Transverse colon (tissue), 4 donors: ENCODE measurements around the gene CILP. TPM values are rescaled to one million over a fixed set of nuclear protein-coding genes. Genes with fewer than 3 reads are reported as not detected.
"Not testable (repeated sequence)": the region's sequence is repeated elsewhere in the genome, so short reads cannot be mapped to it uniquely, and the experiment has no call there.

ENCODE experiments used
- DNase-seq: peaks from one replicate; pipeline ENCODE4 v3.0.0-alpha.2; 2019
- H3K27ac ChIP-seq, 4 donors: fragments of 200-600 bp; sonication (generic); 2 replicates each; pipeline ENCODE4 v1.5.1; 2016 to 2018; ENCODE audit warnings: inconsistent platforms in 4 of 4
- H3K27me3 ChIP-seq: fragments of 200-600 bp; sonication (generic); 2 replicates; pipeline ENCODE4 v1.5.1; 2017; ENCODE audit warnings: inconsistent platforms
- H3K36me3 ChIP-seq, 4 donors: fragments of 200-600 bp; sonication (generic); 2 replicates each; pipeline ENCODE4 v1.5.1; 2017 to 2019; ENCODE audit warnings: inconsistent platforms in 4 of 4
- H3K4me1 ChIP-seq, 4 donors: fragments of 200-600 bp; sonication (generic); 2 replicates each; pipeline ENCODE4 v1.5.1; 2017 to 2020; ENCODE audit warnings: inconsistent platforms in 4 of 4
- H3K4me3 ChIP-seq, 4 donors: fragments of 200-600 bp; sonication (generic); 1 replicate in 1 of 4; 2 replicates in 3 of 4; pipeline versions ENCODE4 v1.5.1 to v1.6.1; 2017 to 2019; ENCODE audit warnings: inconsistent platforms in 4 of 4
- H3K9me3 ChIP-seq, 2 donors: fragments of 200-600 bp; sonication (generic); 2 replicates each; pipeline ENCODE4 v1.5.1; 2017 to 2019; ENCODE audit warnings: inconsistent platforms in 2 of 2
- CTCF ChIP-seq, 5 experiments: fragments of 200-600 bp in 3 of 5; fragments of 450-650 bp in 2 of 5; sonication (generic) in 3 of 5; IDR thresholded peaks; 1 replicate in 2 of 5; 2 replicates in 3 of 5; pipeline ENCODE4 v1.5.1; 2016 to 2017; ENCODE audit warnings: antibody characterized with exemption in 5 of 5, inconsistent platforms in 3 of 5, mild to moderate bottlenecking in 2 of 5, moderate library complexity in 1 of 5
- EP300 ChIP-seq: sonication (generic); formaldehyde crosslinking; IDR thresholded peaks from one replicate; pipeline ENCODE4 v1.6.1; 2017; ENCODE audit warnings: antibody characterized with exemption, low read depth
- POLR2A ChIP-seq: fragments of 450-650 bp; IDR thresholded peaks from one replicate; pipeline ENCODE4 v1.6.1; 2016; ENCODE audit warnings: antibody characterized with exemption, mild to moderate bottlenecking, moderate library complexity
- POLR2AphosphoS5 ChIP-seq, 3 donors: sonication (generic); formaldehyde crosslinking; IDR thresholded peaks; one replicate each; pipeline ENCODE4 v1.6.1; 2016; ENCODE audit warnings: antibody characterized with exemption in 3 of 3
- WGBS, 2 donors: methylation state at CpG; one replicate each; pipeline ENCODE4 v1.1.5; 2018; ENCODE audit warnings: low coverage in 1 of 2; 5-methylcytosine and 5-hydroxymethylcytosine counted together
- in situ Hi-C, 4 donors: fragments of 200-750 bp; cut with MboI; loops; one replicate each; pipeline versions ENCODE4 v1.15.0 to v1.15.1; 2017; ENCODE audit warnings: low sequenced_read_pairs in 3 of 4, low pct_ligation_motif_present in 1 of 4, low pct_unique_long_range_greater_than_20kb in 1 of 4
- intact Hi-C: fragments of 100-400 bp; cut with DNase I; formaldehyde crosslinking; loops from one replicate; pipeline ENCODE4 v1.15.1; 2023; ENCODE audit warnings: low total_unique reads
- total RNA-seq, 4 donors: library from RNA; depleted of rRNA; stranded (reverse); fragments of >200 nt; gene quantifications; one replicate each; pipeline ENCODE4 v1.1.0, GENCODE V29; 2016

The CILP gene
- total RNA-seq, 4 donors from 2014 or later = 8.1 to 89.6 (median 18.5) TPM

GRCh38 chr15:65189102-65189740 is 22.1 kb downstream of the CILP start:
- no peak for DNase-seq
- TF ChIP-seq POLR2AphosphoS5 (IDR thresholded peaks at IDR 0.05) = no peak
- peak; percentile 46 to 59 (median 49) for TF ChIP-seq CTCF (IDR thresholded peaks at IDR 0.05)
- no peak for TF ChIP-seq EP300
- no peak for TF ChIP-seq POLR2A
- Histone ChIP-seq H3K27ac (no peak overlapping the region), H3K9me3 (no peaks in the 10 kb centered on the region), H3K27me3 (no peaks in the 10 kb centered on the region), H3K4me3 (no peak overlapping the region), H3K4me1 (peaks cover 0 to 10% (median 4%) of the 10 kb centered on the region in 4 donors), H3K36me3 (no peaks in the 10 kb centered on the region)
- in situ Hi-C loops (loop anchor here in 3 of 4 donors (10.0 kb wide), 2 partner anchors 86 to 106 kb away; partner anchors contain the start of gene RNU5A-1 (in 1 of the 3)), intact Hi-C loops (loop anchor here (2.0 kb wide), 1 partner anchor 82 kb away; no protein-coding TSS in a partner anchor)
- 42% methylated on average over 3 of the region's 3 CpGs; no CpG with 5 or more reads in 1 of the 2 donors for WGBS, 2 donors

GRCh38 chr15:65188472-65188871 is 22.8 kb downstream of the CILP start:
- WGBS, 2 donors = 82 to 84% methylated on average over 6 to 9 of the region's 9 CpGs
- not testable (repeated sequence) for H3K9me3 ChIP-seq, DNase-seq, H3K4me3 ChIP-seq, H3K36me3 ChIP-seq, H3K27me3 ChIP-seq, H3K27ac ChIP-seq
- H3K4me1 ChIP-seq = peaks cover 0 to 14% (median 8%) of the 10 kb centered on the region in 4 donors
- in situ Hi-C loops = loop anchor here in 3 of 4 donors (10.0 kb wide), 2 partner anchors 86 to 106 kb away; partner anchors contain the start of gene RNU5A-1 (in 1 of the 3)
- intact Hi-C loops = loop anchor here (2.0 kb wide), 1 partner anchor 82 kb away; no protein-coding TSS in a partner anchor

GRCh38 chr15:65184868-65185717 is 26.2 kb downstream of the CILP start, which contains the start of gene CLPX:
Gene CLPX, minus strand, starts transcription at chr15:65185342. Its CDS starts 189 bp downstream, at chr15:65185153.
- in situ Hi-C loops (loop anchor here in 3 of 4 donors (10.0 kb wide), 2 partner anchors 90 to 110 kb away; partner anchors contain the start of gene RNU5A-1 (in 1 of the 3)), intact Hi-C loops (no loop called here)
- no peaks in the 10 kb centered on the region for H3K27me3 ChIP-seq
- H3K9me3 ChIP-seq = no peaks in the 10 kb centered on the region
- H3K27ac ChIP-seq = peak within 1 kb of the TSS; percentile 95 to 98 (median 96)
- peak within 1 kb of the TSS; percentile 70 to 97 (median 86) for H3K4me3 ChIP-seq
- peaks cover 9 to 40% (median 24%) of the 10 kb centered on the region in 4 donors for H3K4me1 ChIP-seq
- H3K36me3 ChIP-seq = no peaks in the 10 kb centered on the region
- DNase-seq = peak; percentile 93
- no peak for TF ChIP-seq EP300
- peak; percentile 80 for TF ChIP-seq POLR2A
- no peak for TF ChIP-seq CTCF (IDR thresholded peaks at IDR 0.05)
- TF ChIP-seq POLR2AphosphoS5 (IDR thresholded peaks at IDR 0.05) = peak; percentile 61 to 81 (median 72)
- 1% methylated on average over 59 of the region's 70 CpGs; no CpG with 5 or more reads in 1 of the 2 donors for WGBS, 2 donors

- peak overlapping the region; percentile 70 to 97 (median 86) for H3K4me3 ChIP-seq
- intact Hi-C loops = no loop called here
- H3K36me3 ChIP-seq = peaks cover 0 to 6% (median 0%) of the 10 kb centered on the region in 4 donors
- peak overlapping the region; percentile 95 to 98 (median 96) for H3K27ac ChIP-seq
- in situ Hi-C loops = loop anchor here in 3 of 4 donors (10.0 kb wide), 2 partner anchors 90 to 110 kb away; partner anchors contain the start of gene RNU5A-1 (in 1 of the 3)
- H3K4me1 ChIP-seq = peaks cover 9 to 44% (median 24%) of the 10 kb centered on the region in 4 donors
- H3K9me3 ChIP-seq = no peaks in the 10 kb centered on the region
- peak; percentile 73 for DNase-seq
- TF ChIP-seq EP300 (no peak), POLR2A (peak; percentile 56), POLR2AphosphoS5 (IDR thresholded peaks at IDR 0.05) (peak; percentile 40 to 53 (median 41)), CTCF (IDR thresholded peaks at IDR 0.05) (no peak)
- WGBS, 2 donors = 0% methylated on average over 1 to 32 of the region's 33 CpGs
- H3K27me3 ChIP-seq = no peaks in the 10 kb centered on the region
Measured at GRCh38 chr15:65184305-65184867, 26.9 kb downstream of the CILP start.
